ENCODE data around the gene DRC1. TPM values are rescaled to one million over a fixed set of nuclear protein-coding genes. Genes with fewer than 3 reads are reported as not detected.

The DRC1 gene
- total RNA-seq, 4 donors from 2014 or later, result not detected

GRCh38 chr2:26412091-26412673 is 10.5 kb downstream of the DRC1 start:
- no peaks in the 10 kb centered on the region for H3K4me1 ChIP-seq
- H3K27me3 ChIP-seq, result no peaks in the 10 kb centered on the region
- TF ChIP-seq CTCF (IDR thresholded peaks at IDR 0.05), result no peak
- TF ChIP-seq POLR2A (IDR thresholded peaks at IDR 0.05), result no peak
- H3K27ac ChIP-seq, result no peak overlapping the region
- H3K9me3 ChIP-seq, result no peaks in the 10 kb centered on the region
- H3K36me3 ChIP-seq, result no peaks in the 10 kb centered on the region
- DNase-seq, result no peak
- peak overlapping the region; percentile 4 to 34 (median 18) for H3K4me3 ChIP-seq

GRCh38 chr2:26414311-26414710 is 12.6 kb downstream of the DRC1 start:
- H3K4me3 ChIP-seq, result no peak overlapping the region
- no peak overlapping the region for H3K27ac ChIP-seq
- no peaks in the 10 kb centered on the region for H3K9me3 ChIP-seq
- no peaks in the 10 kb centered on the region for H3K36me3 ChIP-seq
- DNase-seq, result no peak
- H3K4me1 ChIP-seq, result no peaks in the 10 kb centered on the region
- no peaks in the 10 kb centered on the region for H3K27me3 ChIP-seq
- TF ChIP-seq CTCF (IDR thresholded peaks at IDR 0.05) (no peak), POLR2A (IDR thresholded peaks at IDR 0.05) (no peak)

- H3K4me3 ChIP-seq, result no peak overlapping the region
- DNase-seq, result no peak
- no peaks in the 10 kb centered on the region for H3K9me3 ChIP-seq
- no peaks in the 10 kb centered on the region for H3K4me1 ChIP-seq
- TF ChIP-seq POLR2A (IDR thresholded peaks at IDR 0.05) (no peak), CTCF (IDR thresholded peaks at IDR 0.05) (no peak)
- H3K27me3 ChIP-seq, result no peaks in the 10 kb centered on the region
- no peak overlapping the region for H3K27ac ChIP-seq
- no peaks in the 10 kb centered on the region for H3K36me3 ChIP-seq
These were observed 20.2 kb downstream of the DRC1 start for GRCh38 chr2:26421961-26422360.

DNA sequence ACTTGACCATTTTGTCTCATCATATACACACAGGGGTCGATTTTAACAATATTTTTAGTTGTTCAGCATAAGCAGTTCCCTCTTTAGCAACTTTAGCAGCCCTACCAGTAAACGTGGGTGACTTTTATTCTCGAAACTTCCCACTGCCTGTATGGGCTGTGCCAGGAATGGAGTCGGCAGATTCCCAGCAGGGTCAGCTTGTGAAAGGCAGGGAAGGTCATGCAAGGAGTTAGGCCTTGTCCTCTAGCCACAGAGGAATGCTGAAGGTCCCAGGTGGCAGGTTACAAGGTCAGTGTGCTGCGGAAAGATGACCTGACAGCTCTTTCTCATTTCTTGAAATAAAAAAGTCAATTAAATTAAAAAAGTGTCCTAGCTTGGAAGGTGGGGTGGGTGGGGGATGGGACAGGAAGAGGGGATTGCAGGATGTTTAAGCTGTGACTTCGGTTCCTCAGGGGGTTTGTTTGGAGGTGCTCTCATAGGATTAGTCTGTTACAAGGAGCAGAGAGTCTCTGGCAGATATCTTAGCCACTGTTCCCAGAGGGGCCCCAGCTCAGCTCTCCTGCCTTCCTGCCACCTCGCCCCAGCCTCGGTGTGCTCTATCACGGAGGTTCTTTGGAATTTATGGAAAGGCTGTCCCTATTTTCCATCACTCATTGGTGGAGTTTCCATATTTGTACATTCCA is 21.4 kb downstream of the DRC1 start:
- Histone ChIP-seq H3K36me3 (no peaks in the 10 kb centered on the region), H3K4me1 (no peaks in the 10 kb centered on the region), H3K27ac (no peak overlapping the region), H3K4me3 (no peak overlapping the region), H3K9me3 (no peaks in the 10 kb centered on the region), H3K27me3 (no peaks in the 10 kb centered on the region)
- DNase-seq, result no peak
- TF ChIP-seq CTCF (IDR thresholded peaks at IDR 0.05) (no peak), POLR2A (IDR thresholded peaks at IDR 0.05) (no peak)

GRCh38 chr2:26423750-26424149 is 22.0 kb downstream of the DRC1 start:
- H3K27ac ChIP-seq, result no peak overlapping the region
- H3K4me3 ChIP-seq, result no peak overlapping the region
- no peaks in the 10 kb centered on the region for H3K36me3 ChIP-seq
- no peaks in the 10 kb centered on the region for H3K9me3 ChIP-seq
- DNase-seq, result no peak
- H3K4me1 ChIP-seq, result no peaks in the 10 kb centered on the region
- no peak for TF ChIP-seq CTCF (IDR thresholded peaks at IDR 0.05)
- no peak for TF ChIP-seq POLR2A (IDR thresholded peaks at IDR 0.05)
- no peaks in the 10 kb centered on the region for H3K27me3 ChIP-seq
